Thoracic aorta (tissue), 2 donors: ENCODE data around the gene PHF2. TPM values are rescaled to one million over a fixed set of nuclear protein-coding genes. Genes with fewer than 3 reads are reported as not detected.

Source experiments
- ATAC-seq: fragments of 150-250 bp; one replicate; pipeline ENCODE4 v1.8.0; 2017; ENCODE audit warnings: low read depth; ENCODE audit not compliant: insufficient number of reproducible peaks, low FRiP score
- DNase-seq: peaks from one replicate; pipeline ENCODE4 v3.0.0-alpha.2; 2020; ENCODE audit warnings: low spot score
- H3K27ac ChIP-seq, 2 donors: fragments of 200-600 bp; sonication (generic); 1 replicate in 1 of 2; 2 replicates in 1 of 2; pipeline ENCODE4 v1.5.1; 2016; ENCODE audit warnings: mild to moderate bottlenecking in 2 of 2, moderate library complexity in 2 of 2
- H3K27me3 ChIP-seq: fragments of 200-600 bp; sonication (generic); replicated peaks from 2 replicates; pipeline ENCODE4 v1.6.0; 2016; ENCODE audit warnings: mild to moderate bottlenecking; ENCODE audit not compliant: insufficient read depth
- H3K36me3 ChIP-seq: fragments of 200-600 bp; sonication (generic); one replicate; pipeline ENCODE4 v1.5.1; 2016
- H3K4me1 ChIP-seq, 2 donors: fragments of 200-600 bp; sonication (generic); 1 replicate in 1 of 2; 2 replicates in 1 of 2; pipeline versions ENCODE4 v1.5.1 to v1.6.0; 2016; ENCODE audit warnings: low read depth in 2 of 2, mild to moderate bottlenecking in 1 of 2; ENCODE audit not compliant: control insufficient read depth in 1 of 2
- H3K4me3 ChIP-seq: fragments of 200-600 bp; sonication (generic); 2 replicates; pipeline ENCODE4 v1.5.1; 2016; ENCODE audit warnings: mild to moderate bottlenecking
- H3K9me3 ChIP-seq: fragments of 200-600 bp; sonication (generic); 2 replicates; pipeline ENCODE4 v1.5.1; 2016
- CTCF ChIP-seq: fragments of 200-600 bp; sonication (generic); IDR thresholded peaks from one replicate; pipeline ENCODE4 v1.5.1; 2019; ENCODE audit warnings: antibody characterized with exemption
- total RNA-seq, 2 donors: library from RNA; depleted of rRNA; stranded (reverse); fragments of >200 nt; gene quantifications; one replicate each; pipeline versions ENCODE4 v1.1.0 to v1.2.3, GENCODE V29; 2016

Gene PHF2
- total RNA-seq, 2 donors from 2014 or later: 29.9 to 36.6 TPM

DNA sequence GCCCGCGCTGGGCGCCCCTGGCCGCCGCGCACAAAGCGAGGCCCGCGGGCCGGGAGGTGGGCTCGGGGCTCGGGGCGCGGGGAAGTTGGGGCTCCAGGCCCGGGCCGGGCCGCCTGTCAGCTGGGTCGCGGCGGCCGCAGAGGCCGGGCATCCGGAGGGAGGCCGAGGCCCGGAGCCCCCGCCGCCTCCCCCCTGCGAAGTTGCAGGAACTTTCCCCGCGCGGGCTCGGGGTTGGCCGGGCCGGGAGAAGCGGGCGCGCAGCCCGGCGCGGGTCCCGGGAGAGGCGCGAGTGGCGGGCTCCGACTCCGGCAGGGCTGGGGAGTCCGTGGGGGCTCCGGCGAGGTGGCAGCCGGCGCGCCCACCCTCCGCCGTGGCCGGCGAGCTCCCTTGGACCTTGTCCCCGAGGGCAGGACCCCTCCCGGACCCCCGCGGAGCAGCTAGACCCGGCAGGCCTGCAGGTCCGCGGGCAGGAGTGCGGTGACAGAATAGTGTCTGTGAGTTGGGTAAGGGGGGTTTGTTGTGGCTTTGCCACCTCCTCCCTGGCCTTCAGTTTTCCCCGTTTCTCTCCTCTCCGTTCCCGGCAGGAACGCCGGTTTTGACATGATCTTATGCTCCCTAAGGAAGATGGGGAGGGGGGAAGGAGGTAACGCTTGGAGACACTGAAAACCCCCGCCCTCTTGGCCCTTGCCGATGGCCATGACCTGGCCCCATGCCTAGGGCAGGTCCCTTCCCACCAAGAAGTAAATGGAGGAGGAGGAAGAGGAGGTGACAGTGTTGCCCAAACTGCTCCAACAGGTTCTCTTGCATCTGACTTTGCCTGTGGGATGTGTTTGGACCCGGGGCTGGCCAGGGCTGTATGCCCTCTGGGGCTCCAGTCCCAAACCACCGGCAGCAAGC, 942 bp downstream of the PHF2 start:
- ATAC-seq (no peak), DNase-seq (no peak)
- H3K4me3 ChIP-seq: peak overlapping the region; percentile 75
- H3K27me3 ChIP-seq: no peaks in the 10 kb centered on the region
- no peaks in the 10 kb centered on the region for H3K9me3 ChIP-seq
- no peaks in the 10 kb centered on the region for H3K36me3 ChIP-seq
- peak overlapping the region; percentile 64 to 79 for H3K27ac ChIP-seq
- H3K4me1 ChIP-seq: peaks cover 28 to 66% of the 10 kb centered on the region in 2 donors
- no peak for TF ChIP-seq CTCF

DNA sequence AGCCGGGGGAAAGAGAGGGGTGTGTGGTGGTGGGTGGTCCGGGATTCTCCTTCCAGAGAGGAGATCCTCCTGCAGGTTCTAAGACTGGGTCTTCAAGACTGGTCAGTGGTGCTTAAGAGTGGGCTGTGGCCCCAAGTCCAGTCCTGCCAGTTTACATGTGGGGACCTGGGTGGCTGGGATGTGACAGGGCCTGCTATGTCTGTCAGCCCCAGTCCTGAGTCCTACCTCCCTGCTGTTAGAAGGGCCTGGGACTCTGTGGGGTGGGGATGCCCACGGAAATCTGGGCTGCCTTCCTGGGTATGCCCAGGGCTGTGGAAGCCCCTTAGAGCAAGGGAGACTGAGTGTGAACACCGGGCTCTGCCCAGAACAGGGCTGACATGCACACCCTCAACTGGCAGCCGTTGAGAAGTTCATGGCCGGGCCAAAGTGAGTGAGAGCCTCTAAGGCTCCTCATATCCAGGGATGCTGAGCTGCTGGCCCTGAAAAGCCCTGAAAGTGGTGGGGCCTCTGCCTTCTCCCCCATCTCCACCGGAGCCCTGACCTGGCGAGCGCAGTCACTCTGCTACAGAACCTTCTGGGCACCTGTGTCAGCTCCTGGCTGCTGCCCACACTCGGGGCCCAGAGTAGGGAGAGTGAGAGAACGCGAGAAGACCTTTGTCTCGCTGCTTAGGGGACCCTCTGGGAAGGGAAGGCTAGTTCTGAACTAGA, 1.7 kb downstream of the PHF2 start:
- no peak for DNase-seq

GRCh38 chr9:93578844-93579243, 2.5 kb downstream of the PHF2 start:
- no peak for TF ChIP-seq CTCF
- DNase-seq: no peak
- H3K4me3 ChIP-seq: peak overlapping the region; percentile 75
- H3K9me3 ChIP-seq: no peaks in the 10 kb centered on the region
- no peak for ATAC-seq
- no peaks in the 10 kb centered on the region for H3K36me3 ChIP-seq
- H3K27ac ChIP-seq: peak overlapping the region in 1 of 2 donors; percentile 64
- peaks cover 28 to 68% of the 10 kb centered on the region in 2 donors for H3K4me1 ChIP-seq
- no peaks in the 10 kb centered on the region for H3K27me3 ChIP-seq

More for the DNA sequence above, 1.7 kb downstream of the PHF2 start:
- H3K4me3 ChIP-seq: peak overlapping the region; percentile 75
- H3K27ac ChIP-seq: peak overlapping the region; percentile 64 to 79
- no peak for TF ChIP-seq CTCF
- H3K36me3 ChIP-seq: no peaks in the 10 kb centered on the region
- peaks cover 28 to 68% of the 10 kb centered on the region in 2 donors for H3K4me1 ChIP-seq
- no peaks in the 10 kb centered on the region for H3K9me3 ChIP-seq
- no peak for ATAC-seq
- H3K27me3 ChIP-seq: no peaks in the 10 kb centered on the region

GRCh38 chr9:93579711-93580516, 3.5 kb downstream of the PHF2 start:
- TF ChIP-seq CTCF: no peak
- Histone ChIP-seq H3K9me3 (no peaks in the 10 kb centered on the region), H3K36me3 (no peaks in the 10 kb centered on the region), H3K4me3 (no peak overlapping the region), H3K27ac (peak overlapping the region; percentile 21 to 26), H3K4me1 (peaks cover 26 to 58% of the 10 kb centered on the region in 2 donors), H3K27me3 (no peaks in the 10 kb centered on the region)
- ATAC-seq (no peak), DNase-seq (no peak)
